Effector CD8-positive, alpha-beta T cell (primary cell): ENCODE results near the gene HSDL1.
A peak's percentile ranks its signal among the peaks of the same experiment; 100 is the strongest.

Experiments
- DNase-seq: peaks from one replicate; lab custom pipeline; 2025; lab: John Stamatoyannopoulos, UW

HSDL1 gene

DNA sequence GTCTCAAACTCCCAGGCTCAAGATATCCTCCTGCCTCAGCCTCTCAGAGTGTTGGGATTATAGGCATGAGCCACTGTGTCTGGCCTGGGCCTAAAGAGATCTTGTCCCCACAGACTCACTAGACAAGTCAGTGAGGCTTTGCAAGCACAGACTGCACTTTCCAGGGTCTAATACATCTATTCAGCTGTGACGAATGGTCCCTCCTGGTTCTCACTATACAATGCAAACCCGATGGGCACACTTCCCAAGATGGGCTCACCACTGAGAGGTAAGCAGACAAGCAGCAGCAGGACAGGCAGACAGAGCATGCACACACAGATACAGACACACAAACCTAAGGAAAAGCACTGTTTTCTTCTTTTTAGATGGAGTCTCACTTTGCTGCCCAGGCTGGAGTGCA lies 37.1 kb downstream of the HSDL1 start:
- DNase-seq = no peak

DNA sequence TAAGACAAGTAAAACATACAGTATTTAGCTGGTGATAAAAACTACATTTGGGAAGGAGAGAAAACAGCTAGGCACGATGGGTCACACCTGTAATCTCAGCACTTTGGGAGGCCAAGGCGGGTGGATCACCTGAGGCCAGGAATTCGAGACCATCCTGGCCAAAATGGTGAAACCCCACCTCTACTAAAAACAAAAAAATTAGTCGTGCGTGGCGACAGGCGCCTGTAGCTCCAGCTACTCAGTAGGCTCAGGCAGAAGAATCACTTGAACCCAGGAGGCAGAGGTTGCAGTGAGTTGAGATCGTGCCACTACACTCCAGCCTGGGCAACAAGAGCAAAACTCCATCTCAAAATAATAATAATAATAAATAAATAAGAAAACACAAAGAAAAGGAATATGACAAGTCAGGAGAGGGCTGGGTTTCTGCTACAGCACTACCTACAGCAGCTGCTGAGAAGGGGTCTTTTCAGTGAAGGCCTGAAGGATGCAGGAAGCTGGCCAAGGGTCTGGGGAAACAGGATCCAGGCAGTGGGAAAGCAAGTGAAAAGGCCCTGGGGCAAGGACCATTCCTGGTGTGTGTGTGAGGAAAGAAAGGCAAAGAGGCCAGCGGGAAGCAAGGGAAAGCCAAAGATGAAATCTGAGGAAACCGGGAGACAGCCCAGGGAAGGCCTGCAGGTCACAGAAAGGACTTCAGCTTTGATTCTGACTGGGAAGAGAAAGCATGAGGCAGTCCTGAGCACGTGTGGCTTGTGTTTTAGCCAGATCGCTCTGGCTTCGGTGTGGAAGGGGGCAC lies 38.8 kb downstream of the HSDL1 start:
- no peak for DNase-seq

DNA sequence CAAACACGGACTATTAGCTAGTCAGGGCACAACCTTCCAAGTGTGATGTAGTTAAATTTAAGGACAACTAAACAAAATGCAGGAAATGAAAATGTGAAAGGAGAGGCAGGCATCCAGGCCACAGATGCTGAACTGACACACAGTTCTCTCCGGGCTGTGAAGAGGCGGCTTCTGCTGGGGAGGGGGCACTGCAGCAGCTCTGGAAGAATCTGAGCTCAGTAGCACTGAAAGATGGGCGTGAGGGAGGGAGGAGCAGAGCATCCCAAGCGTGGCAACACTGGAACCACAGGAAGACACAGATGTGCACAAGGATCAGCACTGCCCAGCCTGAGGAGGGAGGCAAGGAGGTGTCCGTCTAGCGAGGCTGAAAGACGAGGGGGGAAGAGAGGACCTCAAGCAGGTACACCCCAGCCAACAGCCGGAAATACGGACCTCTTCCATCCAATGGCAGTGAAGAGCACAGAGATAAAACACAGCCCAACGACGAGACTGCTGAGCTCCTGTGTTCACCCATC lies 39.6 kb downstream of the HSDL1 start:
- DNase-seq = no peak

DNA sequence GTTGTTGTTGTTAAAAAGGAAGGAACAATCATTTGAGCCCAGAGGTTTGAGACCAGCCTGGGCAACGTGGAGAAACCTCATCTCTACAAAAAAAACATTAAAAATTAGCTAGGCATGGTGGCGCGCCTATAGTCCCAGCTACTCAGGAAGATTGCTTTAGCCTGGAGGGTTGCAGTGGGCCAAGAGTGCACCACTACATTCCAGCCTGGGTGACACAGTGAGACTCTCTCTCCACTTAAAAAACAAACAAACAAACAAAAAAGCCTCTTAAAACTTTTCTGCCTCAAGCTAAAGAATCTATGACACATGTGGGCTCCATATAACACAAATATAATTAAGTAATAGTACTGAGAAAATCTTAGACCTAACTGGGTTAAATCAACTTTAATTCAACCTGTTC lies 40.7 kb downstream of the HSDL1 start:
- DNase-seq = no peak

DNA sequence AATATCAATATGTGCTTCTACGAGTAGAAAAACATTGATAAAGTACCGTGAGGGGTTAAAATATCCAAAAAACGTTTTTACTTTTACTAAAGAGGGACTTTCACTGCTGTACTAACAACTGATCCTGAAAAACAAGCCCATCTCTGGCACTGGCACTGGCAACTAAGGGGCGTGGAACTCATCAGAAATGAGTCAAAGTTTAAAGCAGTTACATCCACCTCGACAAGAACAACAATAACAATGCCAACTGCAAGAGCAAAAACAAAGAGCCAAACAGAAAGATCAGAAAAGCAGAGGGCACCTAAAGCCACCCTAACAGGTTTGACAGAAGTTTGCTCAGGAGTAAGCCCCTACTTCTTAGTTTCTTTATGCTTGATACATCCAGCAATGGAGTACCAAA lies 41.3 kb downstream of the HSDL1 start:
- DNase-seq = no peak

DNA sequence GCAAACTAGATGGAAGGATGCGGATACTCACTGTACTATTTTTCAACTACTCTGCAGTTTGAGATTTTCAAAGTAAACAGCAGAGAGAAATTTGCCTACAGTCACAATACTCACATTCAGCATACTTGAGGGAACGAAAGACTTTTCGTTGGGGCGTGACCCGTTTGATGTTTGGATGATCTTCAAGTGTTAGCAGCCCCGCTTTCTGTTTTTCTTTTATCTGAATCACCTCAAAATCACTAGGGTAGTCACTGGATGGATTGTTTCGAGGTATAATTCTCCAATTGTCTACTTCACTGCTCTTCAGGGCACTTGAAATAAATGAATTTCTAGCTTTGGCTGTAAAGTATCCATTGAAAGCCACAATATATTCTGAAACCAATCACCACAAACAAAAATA lies 46.0 kb downstream of the HSDL1 start:
- DNase-seq = no peak

DNA sequence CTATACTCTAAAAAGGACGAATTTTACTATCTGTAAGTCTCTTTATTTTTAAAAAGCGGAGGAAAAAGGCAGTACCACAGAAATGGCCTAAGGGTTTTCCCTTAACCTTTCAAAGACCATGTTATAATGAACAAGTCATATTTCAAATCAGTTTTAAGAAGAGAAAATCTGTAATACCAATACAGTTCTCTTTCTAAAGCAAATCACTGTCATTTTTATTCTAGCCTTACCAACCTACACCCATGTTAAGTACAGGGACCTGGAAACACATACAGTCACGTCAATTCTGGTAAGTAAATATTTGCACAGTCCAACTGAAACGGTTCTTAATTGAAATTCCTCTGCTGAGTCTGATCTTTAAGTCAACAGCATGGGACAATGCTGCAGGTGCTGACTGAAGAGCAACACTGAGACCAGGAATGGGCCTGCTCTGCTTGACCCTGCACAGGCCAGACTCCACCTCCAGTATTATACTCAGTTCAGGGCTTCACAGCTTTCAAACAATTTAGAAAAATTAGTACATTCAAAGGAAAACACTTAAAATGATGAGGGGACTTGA lies 48.5 kb downstream of the HSDL1 start:
- no peak for DNase-seq

DNA sequence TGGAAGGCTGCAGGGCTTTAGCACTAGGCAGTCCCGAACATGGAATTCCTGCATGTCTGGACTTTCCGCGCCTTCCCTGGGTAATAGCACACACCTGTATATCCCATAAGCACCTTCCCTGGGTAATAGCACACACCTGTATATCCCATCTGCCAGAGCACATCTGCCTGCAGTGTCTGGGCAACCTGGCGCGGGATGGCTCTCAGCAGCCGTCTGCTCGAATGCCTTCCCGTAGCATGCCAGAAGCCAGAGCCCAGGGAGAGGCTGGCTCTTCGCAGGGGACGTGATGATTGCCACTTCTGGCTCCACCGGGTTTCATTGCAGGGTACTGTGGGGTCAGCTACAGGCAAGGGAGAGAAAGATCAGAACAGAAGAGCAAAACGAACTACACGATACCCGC lies 49.5 kb downstream of the HSDL1 start:
- DNase-seq = no peak

DNA sequence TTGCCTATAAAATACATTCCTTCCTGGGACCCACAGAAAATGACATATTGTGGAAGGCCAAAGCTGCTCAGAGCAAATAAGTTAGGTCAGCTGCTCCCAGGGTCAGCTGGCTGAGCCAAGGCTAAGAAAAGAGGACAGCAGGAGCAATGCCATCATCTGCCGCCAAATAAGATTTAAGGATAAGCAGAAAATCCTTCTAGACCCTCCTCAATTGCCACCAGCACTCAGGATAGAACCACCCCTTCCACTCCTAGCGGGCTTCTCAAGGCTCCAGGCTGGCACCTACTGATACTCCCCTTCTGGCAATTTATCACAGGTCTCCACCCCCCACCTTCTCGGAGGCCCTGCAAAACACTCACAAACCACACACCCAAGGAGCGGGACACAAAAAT lies 51.1 kb downstream of the HSDL1 start:
- DNase-seq = no peak

DNA sequence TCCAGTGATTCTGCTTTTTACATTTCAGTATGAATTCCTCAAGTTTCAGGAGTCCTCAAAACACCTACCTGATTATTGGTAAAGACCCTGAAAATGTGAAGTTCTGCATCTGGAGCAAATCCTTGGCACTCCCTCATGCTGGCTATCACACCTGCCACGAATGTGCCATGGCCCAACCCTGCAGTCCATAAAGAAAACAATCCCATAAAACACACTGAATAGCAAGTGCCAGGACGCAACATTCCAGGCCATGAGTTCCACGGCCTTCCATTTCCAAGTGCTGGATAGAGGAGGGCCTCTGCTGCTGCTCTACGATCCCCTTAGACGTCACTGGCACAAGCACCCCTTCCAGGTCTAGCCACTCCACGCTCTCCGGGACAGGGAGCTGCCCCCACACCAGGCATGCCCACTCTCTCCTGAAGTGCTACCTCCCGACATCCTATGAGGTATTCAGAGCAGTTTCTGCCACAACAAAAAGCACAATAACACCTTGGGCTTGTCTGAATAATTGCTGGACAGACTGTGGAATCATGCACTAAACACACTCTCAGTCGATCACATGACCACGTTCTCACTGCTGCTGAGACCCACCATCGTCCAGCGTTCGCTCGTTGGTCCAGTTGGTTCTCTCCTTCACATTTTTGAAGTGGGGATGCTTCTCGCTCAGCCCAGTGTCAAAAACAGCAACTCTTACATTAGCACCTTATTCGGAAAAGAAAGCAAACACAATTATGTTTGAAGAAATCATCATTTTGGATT lies 51.7 kb downstream of the HSDL1 start:
- DNase-seq = no peak

DNA sequence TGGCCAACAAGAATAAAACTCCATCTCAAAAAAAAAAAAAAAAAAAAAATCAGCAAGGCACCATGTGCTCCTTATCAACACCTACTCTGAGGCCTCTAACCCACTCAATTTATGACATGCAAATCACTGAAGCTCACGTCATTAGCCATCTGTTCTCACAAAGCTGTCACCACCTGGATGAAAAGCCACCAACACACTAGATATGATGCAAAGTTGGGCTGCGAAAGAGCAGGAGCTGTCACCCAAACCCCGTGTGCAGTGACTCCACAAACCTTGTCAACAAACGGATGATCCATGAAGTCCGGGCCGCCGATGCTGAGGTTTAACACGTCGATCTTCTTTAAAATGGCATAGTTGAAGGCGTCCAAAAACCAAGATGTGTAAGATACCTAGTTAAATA lies 53.5 kb downstream of the HSDL1 start:
- DNase-seq = no peak

DNA sequence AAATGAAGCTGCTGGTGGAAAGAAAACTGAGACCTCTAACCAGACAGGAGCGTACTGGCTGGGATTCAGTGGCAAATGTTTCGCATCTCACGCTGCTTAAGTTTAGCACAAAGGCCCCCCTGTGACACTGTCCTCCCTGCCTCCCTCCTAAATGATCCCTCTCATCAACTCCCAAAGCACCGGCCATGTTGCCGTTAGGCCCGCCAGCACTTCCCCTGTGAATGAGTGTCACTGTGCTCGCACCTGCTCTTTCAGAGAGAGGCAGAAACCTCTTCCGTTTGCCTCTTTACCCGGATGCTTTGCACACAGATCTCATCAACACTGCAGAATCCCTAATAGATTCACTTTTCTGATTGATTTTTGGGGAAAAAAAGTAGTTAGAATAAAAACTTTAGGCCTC lies 54.8 kb downstream of the HSDL1 start:
- DNase-seq = no peak

DNA sequence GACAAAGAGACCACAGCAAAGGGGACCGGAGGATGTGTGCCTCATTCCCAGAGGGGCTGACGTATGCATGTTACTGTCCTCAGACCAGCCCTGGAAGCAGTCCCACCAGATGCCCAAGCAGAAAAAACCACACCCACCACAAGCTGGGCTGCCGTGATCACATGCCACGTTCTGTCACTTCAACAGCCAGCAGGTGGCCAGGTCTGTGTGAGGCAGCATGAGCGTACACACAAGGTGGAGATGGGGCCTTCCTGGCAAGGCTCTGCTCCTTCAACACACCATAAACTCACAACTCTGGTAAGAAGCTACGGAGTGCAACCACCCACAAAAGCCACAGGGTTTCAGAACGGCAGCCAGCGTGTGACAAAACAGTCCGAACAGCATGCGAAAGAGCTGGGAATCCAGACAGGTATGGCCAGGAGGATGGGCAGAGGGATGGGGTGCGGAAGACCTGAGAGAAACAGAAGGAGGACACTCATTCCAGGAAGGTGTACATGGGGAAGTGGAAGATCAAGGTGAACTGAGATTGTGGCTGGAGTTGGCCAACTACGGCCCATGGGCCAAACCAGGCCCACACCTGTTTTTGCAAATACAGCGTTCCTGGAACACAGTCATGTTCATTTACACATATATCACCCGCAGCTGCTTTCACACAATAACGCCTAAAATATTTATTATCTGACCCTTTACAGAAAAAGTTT lies 56.1 kb downstream of the HSDL1 start:
- peak; percentile 24 for DNase-seq

DNA sequence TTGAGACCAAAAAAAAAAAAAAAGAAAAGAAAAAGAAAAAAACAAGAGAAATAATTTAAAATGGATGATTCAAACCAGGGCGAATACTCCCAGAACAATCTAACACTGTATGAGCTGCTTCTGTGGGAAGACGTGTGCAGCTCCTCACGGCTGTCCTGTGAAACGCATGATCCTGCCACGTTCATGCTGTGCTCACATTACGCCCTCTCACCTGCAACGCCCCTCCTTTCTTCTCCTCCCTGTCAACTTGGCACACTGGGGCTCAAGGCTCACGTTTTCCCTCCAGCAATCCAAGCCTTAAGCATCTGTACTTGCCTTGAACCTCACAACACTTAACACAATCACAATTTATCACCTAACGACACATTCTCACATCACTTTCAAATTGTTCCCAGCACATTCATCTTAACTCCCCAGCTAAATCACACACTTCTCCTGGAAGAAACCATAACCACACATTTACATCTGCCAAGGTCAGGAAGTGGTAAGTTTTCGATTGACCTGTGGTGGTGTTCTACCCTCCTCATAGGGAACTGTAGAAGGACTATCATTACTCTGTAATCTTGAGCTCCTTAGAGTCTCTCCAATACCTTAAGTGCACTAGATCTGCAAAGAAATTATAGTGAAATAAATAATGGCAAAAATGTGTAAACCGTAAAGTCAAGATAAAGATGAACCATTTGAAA lies 57.4 kb downstream of the HSDL1 start:
- no peak for DNase-seq

DNA sequence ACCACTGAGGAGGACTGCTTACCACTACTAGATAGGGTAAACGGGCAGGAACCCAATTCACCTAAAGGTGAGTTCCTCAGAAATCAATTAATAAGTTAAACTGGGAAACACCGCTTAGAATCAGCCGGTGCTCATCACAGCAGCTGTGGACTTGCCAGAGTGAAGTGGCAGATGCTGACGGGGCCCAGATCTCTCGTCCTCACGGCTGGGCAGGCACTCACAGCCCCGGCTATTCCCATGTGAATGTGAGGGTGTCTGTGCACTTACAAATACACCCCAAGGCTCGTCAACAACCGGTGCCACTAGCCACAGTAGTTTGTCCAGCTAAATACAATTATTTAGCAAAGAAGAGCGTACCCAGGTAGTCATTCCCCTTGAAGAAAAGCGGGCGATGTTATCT lies 58.0 kb downstream of the HSDL1 start:
- no peak for DNase-seq

DNA sequence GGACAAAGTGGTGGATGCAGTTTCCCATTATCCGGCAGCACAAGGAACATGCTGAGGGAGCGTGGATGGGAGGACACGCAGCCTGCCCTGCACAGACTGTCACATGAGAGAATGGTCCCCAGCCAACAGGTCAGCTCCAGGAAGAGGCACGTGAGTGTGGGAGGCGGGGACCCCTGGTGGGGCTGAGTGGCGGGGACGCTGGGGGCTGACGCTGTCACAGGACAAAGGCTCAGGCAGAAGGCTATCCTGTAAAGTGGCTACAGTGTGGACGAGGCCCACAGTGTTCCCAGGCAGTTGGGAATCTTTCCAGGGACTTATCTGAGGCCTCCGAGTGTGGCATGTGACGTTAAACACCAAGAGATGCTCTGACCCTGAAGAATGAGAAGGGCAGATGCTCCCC lies 58.6 kb downstream of the HSDL1 start:
- DNase-seq = no peak

DNA sequence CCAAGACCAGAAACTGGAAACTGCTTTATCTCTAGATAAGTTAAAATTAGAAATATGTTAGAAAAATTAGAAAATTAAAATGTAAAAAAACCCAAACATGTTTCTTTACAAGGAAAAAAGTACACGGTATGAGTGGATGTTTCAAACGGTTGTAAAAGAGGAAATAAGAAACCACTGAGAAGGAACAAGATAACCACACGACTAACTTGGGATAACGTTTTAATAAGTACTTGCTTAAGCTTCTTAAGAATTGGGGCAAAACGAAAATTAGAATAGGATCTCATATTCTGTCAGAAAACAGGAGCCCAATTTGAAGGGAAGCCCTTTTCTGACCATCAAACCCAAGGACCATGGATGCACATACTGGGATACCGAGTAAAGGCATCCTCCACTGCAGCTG lies 59.2 kb downstream of the HSDL1 start:
- DNase-seq = no peak

DNA sequence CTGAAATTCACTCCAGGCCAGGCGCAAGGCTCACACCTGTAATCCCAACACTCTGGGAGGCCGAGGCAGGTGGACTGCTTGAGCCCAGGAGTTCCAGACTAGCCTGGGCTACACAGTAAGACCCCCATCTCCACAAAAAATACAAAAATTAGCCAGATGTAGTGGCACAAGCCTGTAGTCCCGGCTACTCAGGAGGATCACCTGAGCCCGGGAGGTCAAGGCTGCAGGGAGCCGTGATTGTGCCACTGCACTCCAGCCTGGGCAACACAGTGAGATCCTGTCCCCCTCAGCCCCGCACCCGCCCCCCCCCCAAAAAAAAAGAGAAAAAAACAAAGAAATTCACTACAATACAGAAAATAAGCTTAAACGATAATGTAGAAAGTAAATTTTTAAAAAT lies 59.7 kb downstream of the HSDL1 start:
- no peak for DNase-seq

DNA sequence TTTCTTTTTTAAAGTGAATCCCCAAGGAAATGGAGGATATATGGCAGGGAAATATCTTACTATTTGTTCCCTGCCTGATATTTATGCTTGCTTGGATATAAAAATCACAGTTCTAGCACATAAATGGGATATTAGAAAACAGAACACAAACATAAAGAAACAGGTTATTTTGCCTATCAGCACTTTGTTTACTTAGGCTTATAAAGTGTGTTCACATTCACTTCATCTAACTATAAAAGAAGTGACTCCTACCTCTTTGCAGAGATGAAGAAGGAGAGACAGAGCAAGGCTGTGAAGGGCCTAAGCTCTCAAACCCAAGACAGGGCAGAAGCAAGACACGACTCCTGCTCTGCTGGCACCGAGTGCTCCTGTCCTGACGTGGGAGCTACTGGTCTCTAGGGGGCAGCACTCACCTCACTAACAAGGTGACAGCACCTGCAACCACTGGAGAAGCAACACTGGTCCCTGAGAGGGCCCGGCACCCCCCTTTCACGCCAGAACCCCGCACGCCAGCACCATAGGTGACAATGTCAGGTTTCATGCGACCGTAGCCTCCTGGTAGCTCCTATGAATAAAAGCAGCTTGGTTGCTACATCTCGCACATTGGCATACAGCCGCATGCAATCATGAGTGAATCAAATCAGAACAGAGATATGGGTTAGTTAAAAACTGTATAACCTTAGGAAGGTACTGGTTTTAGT lies 60.3 kb downstream of the HSDL1 start:
- DNase-seq = peak; percentile 49

DNA sequence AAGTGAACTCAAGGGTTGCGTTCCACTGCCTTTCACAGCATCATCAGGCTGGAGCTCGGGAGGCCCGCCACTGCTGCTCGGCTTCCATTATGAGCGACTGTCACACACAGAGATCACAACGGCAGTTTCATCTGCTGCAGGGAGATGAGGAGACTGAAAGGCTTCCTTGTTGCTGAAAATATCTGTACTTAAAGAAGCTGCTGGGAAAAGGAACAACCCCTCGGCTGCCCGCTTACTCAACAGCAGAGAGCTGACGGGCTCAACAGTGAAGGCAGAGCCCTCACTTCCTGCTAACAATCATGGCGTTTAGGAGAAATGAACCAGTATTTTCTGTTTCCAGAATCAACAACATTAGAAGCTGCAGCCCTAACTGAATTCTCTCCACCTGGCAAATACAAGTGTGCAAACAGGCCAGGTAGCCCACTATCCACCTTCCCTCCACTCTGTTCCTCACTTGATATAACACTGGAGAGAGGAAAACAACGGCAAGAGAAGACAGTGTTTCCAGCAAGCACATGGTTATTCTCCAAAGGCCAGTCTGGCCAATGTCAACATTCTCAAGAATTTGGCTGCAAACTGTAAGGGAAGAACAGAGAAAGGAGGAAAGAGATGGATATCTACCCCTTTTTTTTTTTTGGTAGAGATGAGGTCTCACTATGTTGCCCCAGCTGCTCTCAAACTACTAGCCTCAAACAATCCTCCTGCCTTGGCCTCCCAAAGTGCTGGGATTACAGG lies 62.0 kb downstream of the HSDL1 start:
- DNase-seq = no peak

DNA sequence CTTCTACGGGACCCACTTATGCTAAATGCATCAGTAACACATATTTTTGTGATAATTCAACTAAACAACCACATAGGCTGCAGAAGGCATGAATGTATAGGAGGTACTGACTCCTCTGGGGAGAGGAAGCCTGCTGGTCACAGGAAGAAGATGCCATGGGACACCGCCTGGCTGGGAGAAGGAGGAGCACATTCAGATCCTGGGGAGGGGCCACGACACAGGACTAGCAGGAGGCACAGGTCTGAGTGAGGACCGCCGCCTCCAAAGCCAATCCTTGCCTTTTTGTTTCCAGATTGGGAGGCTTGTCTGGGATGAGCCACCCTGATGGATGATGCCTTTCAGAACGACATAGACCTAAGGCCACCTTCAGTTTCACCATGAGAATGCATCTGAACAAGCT lies 62.9 kb downstream of the HSDL1 start:
- no peak for DNase-seq
